Stimulated activated CD8-positive, alpha-beta memory T cell treated with anti-CD3 and anti-CD28 coated beads, Interleukin-4, amount 100 ng/mL, for 1 hour (primary cell): ENCODE measurements around the gene CYFIP1.

Source experiments
- DNase-seq, 2 donors: peaks; one replicate each; pipeline ENCODE4 v3.0.0-alpha.2; 2020; ENCODE audit warnings: low read depth in 2 of 2, low spot score in 1 of 2

CYFIP1 gene

DNA sequence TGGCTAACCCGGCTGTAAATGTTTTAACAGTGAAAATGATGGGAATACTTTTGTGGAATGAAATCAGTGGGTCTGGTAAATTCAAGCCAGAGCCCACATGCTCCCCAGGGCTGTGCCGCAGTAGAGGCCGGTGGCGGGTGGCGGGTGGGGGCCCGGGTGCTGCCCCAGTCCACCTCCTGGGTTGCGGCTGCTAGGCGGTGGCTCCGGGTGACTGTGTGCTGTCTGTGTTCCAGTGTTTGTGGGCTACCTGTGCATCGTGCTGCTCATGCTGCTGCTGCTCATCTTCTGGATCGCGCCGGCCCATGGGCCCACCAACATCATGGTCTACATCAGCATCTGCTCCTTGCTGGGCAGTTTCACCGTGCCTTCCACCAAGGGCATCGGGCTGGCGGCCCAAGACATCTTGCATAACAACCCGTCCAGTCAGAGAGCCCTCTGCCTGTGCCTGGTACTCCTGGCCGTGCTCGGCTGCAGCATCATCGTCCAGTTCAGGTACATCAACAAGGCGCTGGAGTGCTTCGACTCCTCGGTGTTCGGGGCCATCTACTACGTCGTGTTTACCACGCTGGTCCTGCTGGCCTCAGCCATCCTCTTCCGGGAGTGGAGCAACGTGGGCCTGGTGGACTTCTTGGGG lies 156.6 kb downstream of the CYFIP1 start:
- DNase-seq, result no peak

DNA sequence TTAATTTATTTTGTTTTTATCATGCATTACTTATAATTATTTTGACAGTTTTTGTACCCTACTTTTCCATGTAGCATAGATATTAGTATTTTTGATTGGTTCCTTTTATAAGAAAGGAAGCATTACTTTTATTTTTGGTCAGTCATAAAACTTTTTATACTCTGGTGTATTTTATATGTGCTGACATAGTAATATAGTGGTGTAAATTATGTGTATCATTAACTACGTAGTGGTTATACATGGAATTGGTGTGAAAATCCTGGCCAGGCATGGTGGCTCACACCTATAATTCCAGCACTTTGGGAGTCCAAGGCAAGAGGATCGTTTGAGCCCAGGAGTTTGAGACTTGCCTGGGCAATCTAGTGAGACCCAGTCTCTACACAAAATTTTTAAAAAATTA lies 160.5 kb downstream of the CYFIP1 start:
- DNase-seq, result no peak
